Body of pancreas (tissue), 4 donors: ENCODE results near the gene KIF13A.

Experiments used
- POLR2A ChIP-seq, 3 donors: fragments of 450-650 bp; IDR thresholded peaks; one replicate each; pipeline ENCODE4 v1.6.1; 2016; ENCODE audit warnings: antibody characterized with exemption in 3 of 3, mild to moderate bottlenecking in 2 of 3
- TF ChIP-seq, protein P1 (sequence below), 7 experiments: fragments of 450-650 bp in 4 of 7; fragments of 200-600 bp in 3 of 7; sonication (generic) in 3 of 7; IDR thresholded peaks; one replicate each; pipeline ENCODE4 v1.5.1; 2016 to 2019; ENCODE audit warnings: antibody characterized with exemption in 7 of 7

- TF ChIP-seq, protein P1, sequence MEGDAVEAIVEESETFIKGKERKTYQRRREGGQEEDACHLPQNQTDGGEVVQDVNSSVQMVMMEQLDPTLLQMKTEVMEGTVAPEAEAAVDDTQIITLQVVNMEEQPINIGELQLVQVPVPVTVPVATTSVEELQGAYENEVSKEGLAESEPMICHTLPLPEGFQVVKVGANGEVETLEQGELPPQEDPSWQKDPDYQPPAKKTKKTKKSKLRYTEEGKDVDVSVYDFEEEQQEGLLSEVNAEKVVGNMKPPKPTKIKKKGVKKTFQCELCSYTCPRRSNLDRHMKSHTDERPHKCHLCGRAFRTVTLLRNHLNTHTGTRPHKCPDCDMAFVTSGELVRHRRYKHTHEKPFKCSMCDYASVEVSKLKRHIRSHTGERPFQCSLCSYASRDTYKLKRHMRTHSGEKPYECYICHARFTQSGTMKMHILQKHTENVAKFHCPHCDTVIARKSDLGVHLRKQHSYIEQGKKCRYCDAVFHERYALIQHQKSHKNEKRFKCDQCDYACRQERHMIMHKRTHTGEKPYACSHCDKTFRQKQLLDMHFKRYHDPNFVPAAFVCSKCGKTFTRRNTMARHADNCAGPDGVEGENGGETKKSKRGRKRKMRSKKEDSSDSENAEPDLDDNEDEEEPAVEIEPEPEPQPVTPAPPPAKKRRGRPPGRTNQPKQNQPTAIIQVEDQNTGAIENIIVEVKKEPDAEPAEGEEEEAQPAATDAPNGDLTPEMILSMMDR (IDR thresholded peaks at IDR 0.05) = no peak
- TF ChIP-seq POLR2A (IDR thresholded peaks at IDR 0.05) = no peak
Observed at GRCh38 chr6:18004256-18004985, 17.0 kb upstream of the KIF13A start.
